HUDEP-2 (cell line): Measurements from ENCODE around the gene ATG9A.
"Not testable (repeated sequence)": the region's sequence is repeated elsewhere in the genome, so short reads cannot be mapped to it uniquely, and the experiment has no call there.

ENCODE experiments used
- DNase-seq, 76 experiments: peaks; one replicate each; lab custom pipeline; 2025; ENCODE audit not compliant: unreplicated experiment in 76 of 76; lab: John Stamatoyannopoulos, UW

The ATG9A gene, protein sequence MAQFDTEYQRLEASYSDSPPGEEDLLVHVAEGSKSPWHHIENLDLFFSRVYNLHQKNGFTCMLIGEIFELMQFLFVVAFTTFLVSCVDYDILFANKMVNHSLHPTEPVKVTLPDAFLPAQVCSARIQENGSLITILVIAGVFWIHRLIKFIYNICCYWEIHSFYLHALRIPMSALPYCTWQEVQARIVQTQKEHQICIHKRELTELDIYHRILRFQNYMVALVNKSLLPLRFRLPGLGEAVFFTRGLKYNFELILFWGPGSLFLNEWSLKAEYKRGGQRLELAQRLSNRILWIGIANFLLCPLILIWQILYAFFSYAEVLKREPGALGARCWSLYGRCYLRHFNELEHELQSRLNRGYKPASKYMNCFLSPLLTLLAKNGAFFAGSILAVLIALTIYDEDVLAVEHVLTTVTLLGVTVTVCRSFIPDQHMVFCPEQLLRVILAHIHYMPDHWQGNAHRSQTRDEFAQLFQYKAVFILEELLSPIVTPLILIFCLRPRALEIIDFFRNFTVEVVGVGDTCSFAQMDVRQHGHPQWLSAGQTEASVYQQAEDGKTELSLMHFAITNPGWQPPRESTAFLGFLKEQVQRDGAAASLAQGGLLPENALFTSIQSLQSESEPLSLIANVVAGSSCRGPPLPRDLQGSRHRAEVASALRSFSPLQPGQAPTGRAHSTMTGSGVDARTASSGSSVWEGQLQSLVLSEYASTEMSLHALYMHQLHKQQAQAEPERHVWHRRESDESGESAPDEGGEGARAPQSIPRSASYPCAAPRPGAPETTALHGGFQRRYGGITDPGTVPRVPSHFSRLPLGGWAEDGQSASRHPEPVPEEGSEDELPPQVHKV

GRCh38 chr2:219229305-219230058 is at the start of gene ATG9A, which contains the start of gene ANKZF1:
ATG9A (minus strand) TSS chr2:219229636; CDS start chr2:219228024, 1,612 bp downstream.
ANKZF1 (plus strand) TSS chr2:219229806; CDS start chr2:219230258, 452 bp downstream.
- peak in 75 of 76 experiments; percentile 53 to 99 (median 97) for DNase-seq

- no peak for DNase-seq
Measured at GRCh38 chr2:219278655-219279150, 49.3 kb upstream of the ATG9A start.

DNA sequence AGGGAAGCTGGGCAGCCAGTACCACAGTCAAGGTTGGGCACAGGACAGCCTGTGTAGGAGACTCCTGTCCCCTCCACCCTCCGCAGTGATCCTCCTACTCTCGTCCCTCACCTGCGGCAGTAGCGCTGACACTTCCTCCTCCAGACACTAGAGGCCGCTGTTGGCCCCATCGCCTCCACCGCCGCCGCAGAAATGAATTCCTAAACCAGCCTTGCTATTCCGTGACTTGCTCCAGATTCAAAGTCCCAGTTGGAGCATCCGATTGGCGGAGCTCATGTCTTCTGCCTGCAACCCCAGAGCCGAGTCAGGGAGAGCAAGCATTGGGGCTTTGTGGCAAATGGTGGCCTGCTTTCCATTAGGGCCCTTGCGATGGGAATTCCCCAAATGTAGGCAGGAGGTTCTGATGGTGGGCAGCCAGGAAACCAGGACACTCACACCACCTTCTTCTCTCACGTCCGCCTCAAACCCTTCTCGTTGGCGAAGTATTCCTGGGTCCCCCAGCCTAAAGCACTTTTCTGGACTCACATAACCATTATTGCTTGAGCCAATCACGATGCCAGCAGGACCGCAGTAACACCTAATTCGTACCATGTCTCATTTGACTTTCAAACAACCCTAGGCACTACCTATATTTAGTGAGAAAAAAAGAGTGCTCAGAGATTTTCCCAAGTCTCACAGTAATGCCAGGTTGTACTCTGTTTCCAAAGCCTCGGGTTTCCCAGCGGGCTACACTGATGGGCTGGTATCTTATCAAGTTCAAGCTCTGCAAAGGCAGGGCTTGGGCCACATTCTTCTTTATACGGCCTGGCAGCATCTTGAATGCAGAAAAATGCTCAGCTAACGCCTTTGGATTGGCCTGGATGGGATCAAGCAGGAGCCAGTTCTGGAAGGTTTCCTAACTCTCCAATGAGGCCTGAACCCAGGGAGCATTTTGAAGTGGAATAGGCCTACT is 48.5 kb upstream of the ATG9A start:
- DNase-seq, result peak in 64 of 76 experiments; percentile 4 to 76 (median 48)

- no peak for DNase-seq
Measured at GRCh38 chr2:219274361-219274921, 45.0 kb upstream of the ATG9A start.

GRCh38 chr2:219273937-219274336 is 44.5 kb upstream of the ATG9A start:
- DNase-seq, result no peak

GRCh38 chr2:219272995-219273394 is 43.6 kb upstream of the ATG9A start:
- DNase-seq, result peak in 13 of 76 experiments; percentile 10 to 51 (median 23)

GRCh38 chr2:219272356-219272755 is 42.9 kb upstream of the ATG9A start:
- DNase-seq, result no peak

GRCh38 chr2:219271021-219271420 is 41.6 kb upstream of the ATG9A start:
- DNase-seq, result no peak

DNA sequence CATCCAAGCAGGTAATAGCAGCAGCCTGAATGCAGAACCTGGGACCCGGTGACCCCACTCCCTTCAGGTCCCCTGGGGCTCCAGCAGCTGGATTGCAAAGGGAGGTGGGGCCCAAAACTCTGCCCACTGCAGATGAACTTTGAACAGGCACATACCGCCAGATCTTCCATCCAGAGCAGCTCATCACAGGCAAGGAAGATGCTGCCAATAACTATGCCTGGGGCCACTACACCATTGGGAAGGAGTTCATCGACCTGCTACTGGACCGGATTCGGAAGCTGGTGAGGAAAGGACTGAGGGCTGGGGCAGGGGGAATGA is 40.6 kb upstream of the ATG9A start:
- DNase-seq, result no peak

GRCh38 chr2:219269362-219270054 is 40.1 kb upstream of the ATG9A start:
- DNase-seq, result peak in 1 of 76 experiments; percentile 20

DNA sequence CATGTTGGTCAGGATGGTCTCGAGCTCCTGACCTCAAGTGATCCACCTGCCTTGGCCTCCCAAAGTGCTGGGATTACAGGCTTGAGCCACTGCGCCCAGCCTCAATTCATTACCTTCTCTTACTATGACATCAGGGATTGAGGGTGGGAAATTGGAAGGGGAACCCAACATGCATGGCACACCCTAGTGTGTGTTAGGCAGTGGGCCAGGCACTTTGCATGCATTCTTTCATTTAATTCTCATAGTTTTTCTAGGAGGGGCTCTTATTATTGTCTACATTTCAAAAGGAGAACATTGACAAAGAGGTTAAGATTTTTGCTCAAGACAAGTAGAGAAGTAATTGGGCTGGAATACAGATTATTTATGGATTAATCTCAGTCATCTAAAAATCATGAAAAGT is 38.9 kb upstream of the ATG9A start:
- DNase-seq, result no peak

GRCh38 chr2:219266886-219267285 is 37.5 kb upstream of the ATG9A start:
- peak in 1 of 76 experiments; percentile 13 for DNase-seq

GRCh38 chr2:219266232-219266631 is 36.8 kb upstream of the ATG9A start:
- no peak for DNase-seq

GRCh38 chr2:219261024-219261855 is 31.8 kb upstream of the ATG9A start:
- no peak for DNase-seq

- not testable (repeated sequence) for DNase-seq
Measured at GRCh38 chr2:219258942-219259341, 29.5 kb upstream of the ATG9A start.

- DNase-seq, result no peak
Measured at GRCh38 chr2:219254590-219255201, 25.3 kb upstream of the ATG9A start.
